ENCODE results near the gene CD209.

- TF ChIP-seq ZNF48 (tag by site-specific recombination; IDR thresholded peaks at IDR 0.05), result no peak
- TF ChIP-seq ZNF114 (tag by site-specific recombination; IDR thresholded peaks at IDR 0.05), result no peak
- TF ChIP-seq ZNF670 (tag by site-specific recombination; IDR thresholded peaks at IDR 0.05; ENCODE audit: low read depth), result no peak
- TF ChIP-seq, protein P1, sequence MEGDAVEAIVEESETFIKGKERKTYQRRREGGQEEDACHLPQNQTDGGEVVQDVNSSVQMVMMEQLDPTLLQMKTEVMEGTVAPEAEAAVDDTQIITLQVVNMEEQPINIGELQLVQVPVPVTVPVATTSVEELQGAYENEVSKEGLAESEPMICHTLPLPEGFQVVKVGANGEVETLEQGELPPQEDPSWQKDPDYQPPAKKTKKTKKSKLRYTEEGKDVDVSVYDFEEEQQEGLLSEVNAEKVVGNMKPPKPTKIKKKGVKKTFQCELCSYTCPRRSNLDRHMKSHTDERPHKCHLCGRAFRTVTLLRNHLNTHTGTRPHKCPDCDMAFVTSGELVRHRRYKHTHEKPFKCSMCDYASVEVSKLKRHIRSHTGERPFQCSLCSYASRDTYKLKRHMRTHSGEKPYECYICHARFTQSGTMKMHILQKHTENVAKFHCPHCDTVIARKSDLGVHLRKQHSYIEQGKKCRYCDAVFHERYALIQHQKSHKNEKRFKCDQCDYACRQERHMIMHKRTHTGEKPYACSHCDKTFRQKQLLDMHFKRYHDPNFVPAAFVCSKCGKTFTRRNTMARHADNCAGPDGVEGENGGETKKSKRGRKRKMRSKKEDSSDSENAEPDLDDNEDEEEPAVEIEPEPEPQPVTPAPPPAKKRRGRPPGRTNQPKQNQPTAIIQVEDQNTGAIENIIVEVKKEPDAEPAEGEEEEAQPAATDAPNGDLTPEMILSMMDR (tag by site-specific recombination; IDR thresholded peaks at IDR 0.05), result no peak
- no peak for TF ChIP-seq ZNF292 (tag by site-specific recombination; IDR thresholded peaks at IDR 0.05; ENCODE audit: borderline replicate concordance, low read depth)
- TF ChIP-seq YY1 (tag by site-specific recombination; IDR thresholded peaks at IDR 0.05), result no peak
- TF ChIP-seq ZBTB48 (tag by site-specific recombination; IDR thresholded peaks at IDR 0.05), result no peak
Measured at GRCh38 chr19:7793493-7793892, 46.2 kb upstream of the CD209 start.

All from HEK293 (cell line).